Parathyroid adenoma (tissue), 2 donors: Measurements from ENCODE around the gene INO80B.
"Not testable (repeated sequence)": the region's sequence is repeated elsewhere in the genome, so short reads cannot be mapped to it uniquely, and the experiment has no call there.

ENCODE experiments used
- H2AFZ ChIP-seq: fragments of 300-600 bp; sonication (generic); one replicate; pipeline ENCODE4 v1.7.0; 2017; ENCODE audit warnings: antibody characterized with exemption, mild to moderate bottlenecking
- H3K27ac ChIP-seq: fragments of 300-600 bp; sonication (generic); one replicate; pipeline ENCODE4 v1.7.0; 2017
- H3K27me3 ChIP-seq: fragments of 300-600 bp; sonication (generic); one replicate; pipeline ENCODE4 v1.7.0; 2017; ENCODE audit warnings: low read length; ENCODE audit not compliant: control insufficient read depth, insufficient read depth
- H3K36me3 ChIP-seq: fragments of 300-600 bp; sonication (generic); one replicate; pipeline ENCODE4 v1.7.0; 2017; ENCODE audit warnings: low read length; ENCODE audit not compliant: control insufficient read depth, insufficient read depth
- H3K4me1 ChIP-seq: fragments of 300-600 bp; sonication (generic); one replicate; pipeline ENCODE4 v1.7.0; 2017; ENCODE audit warnings: control low read depth
- H3K4me2 ChIP-seq: fragments of 300-600 bp; sonication (generic); one replicate; pipeline ENCODE4 v1.7.0; 2017; ENCODE audit warnings: low read length
- H3K4me3 ChIP-seq: fragments of 300-600 bp; sonication (generic); one replicate; pipeline ENCODE4 v1.7.0; 2017; ENCODE audit warnings: low read depth, low read length
- H3K79me2 ChIP-seq: fragments of 300-600 bp; sonication (generic); one replicate; pipeline ENCODE4 v1.7.0; 2017; ENCODE audit warnings: control low read depth
- H3K9ac ChIP-seq: fragments of 300-600 bp; sonication (generic); one replicate; pipeline ENCODE4 v1.7.0; 2017; ENCODE audit warnings: mild to moderate bottlenecking
- H3K9me3 ChIP-seq: fragments of 300-600 bp; sonication (generic); one replicate; pipeline ENCODE4 v1.7.0; 2017; ENCODE audit warnings: low read length; ENCODE audit not compliant: control insufficient read depth
- CTCF ChIP-seq: fragments of 300-600 bp; sonication (generic); IDR thresholded peaks from one replicate; pipeline ENCODE4 v1.7.0; 2017; ENCODE audit warnings: antibody characterized with exemption, mild to moderate bottlenecking
- donor health status: primary hyperparathyroidism.

Gene INO80B

GRCh38 chr2:74474899-74475298 is 20.0 kb downstream of the INO80B start:
- Histone ChIP-seq H3K4me1 (peaks cover 8% of the 10 kb centered on the region), H3K9me3 (no peaks in the 10 kb centered on the region), H3K27ac (no peak overlapping the region), H3K36me3 (no peaks in the 10 kb centered on the region), H3K9ac (no peak overlapping the region), H2AFZ (no peak overlapping the region), H3K27me3 (no peaks in the 10 kb centered on the region), H3K79me2 (peaks cover 3% of the 10 kb centered on the region), H3K4me2 (no peak overlapping the region), H3K4me3 (no peak overlapping the region)
- TF ChIP-seq CTCF = no peak

GRCh38 chr2:74481431-74481830 is 26.5 kb downstream of the INO80B start:
- H2AFZ ChIP-seq = no peak overlapping the region
- H3K4me1 ChIP-seq = no peaks in the 10 kb centered on the region
- peak overlapping the region; percentile 94 for H3K4me3 ChIP-seq
- H3K4me2 ChIP-seq = peak overlapping the region; percentile 97
- H3K27me3 ChIP-seq = no peaks in the 10 kb centered on the region
- H3K9me3 ChIP-seq = no peaks in the 10 kb centered on the region
- peaks cover 20% of the 10 kb centered on the region for H3K79me2 ChIP-seq
- no peak for TF ChIP-seq CTCF
- H3K9ac ChIP-seq = no peak overlapping the region
- no peaks in the 10 kb centered on the region for H3K36me3 ChIP-seq
- no peak overlapping the region for H3K27ac ChIP-seq

DNA sequence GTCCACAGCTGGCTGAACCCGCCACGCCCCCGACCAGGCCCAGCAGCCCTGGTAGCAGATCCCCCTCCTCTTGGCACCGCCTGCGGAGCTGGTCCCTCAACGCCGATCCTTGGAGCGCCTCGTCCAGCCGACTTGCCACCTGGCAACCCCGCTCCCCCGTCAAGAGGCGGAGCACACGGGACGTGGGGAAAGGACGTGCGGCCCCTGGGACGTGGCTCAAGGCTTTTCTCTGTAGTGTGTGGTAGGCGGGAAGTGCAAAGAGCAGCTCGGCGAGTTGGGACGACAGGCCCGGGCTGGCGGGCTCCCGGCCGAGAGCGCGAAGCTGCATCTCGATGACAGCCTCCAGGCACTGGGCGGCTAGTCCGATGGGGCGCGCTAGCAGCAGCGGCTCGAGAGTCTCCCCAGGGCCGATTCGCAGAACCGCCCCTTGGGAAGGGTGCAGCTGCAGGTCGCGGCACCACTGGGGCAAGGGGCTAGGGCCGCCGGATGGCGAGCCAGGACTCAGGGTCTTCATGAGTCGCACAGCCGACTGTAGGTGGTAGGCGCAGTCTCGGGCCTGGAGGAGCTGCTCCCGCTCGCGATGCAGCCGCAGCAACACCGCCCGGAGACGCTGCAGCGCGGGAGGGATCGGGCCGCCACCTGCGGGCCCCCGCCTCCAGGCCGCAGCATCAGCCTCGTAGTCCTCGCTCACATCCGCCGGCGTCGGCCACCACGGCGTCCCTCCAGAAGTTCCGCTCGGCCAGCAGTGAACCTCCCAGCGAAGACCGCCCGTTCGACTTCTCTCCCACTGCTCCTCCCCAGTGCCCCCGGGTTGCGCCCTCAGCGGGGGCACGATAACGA is 27.3 kb downstream of the INO80B start:
- Histone ChIP-seq H3K27ac (peak overlapping the region; percentile 83), H2AFZ (peak overlapping the region; percentile 79), H3K4me3 (peak overlapping the region; percentile 94), H3K4me1 (no peaks in the 10 kb centered on the region), H3K36me3 (no peaks in the 10 kb centered on the region), H3K4me2 (peak overlapping the region; percentile 97), H3K9ac (peak overlapping the region; percentile 1), H3K79me2 (peaks cover 20% of the 10 kb centered on the region), H3K27me3 (no peaks in the 10 kb centered on the region), H3K9me3 (no peaks in the 10 kb centered on the region)
- no peak for TF ChIP-seq CTCF

DNA sequence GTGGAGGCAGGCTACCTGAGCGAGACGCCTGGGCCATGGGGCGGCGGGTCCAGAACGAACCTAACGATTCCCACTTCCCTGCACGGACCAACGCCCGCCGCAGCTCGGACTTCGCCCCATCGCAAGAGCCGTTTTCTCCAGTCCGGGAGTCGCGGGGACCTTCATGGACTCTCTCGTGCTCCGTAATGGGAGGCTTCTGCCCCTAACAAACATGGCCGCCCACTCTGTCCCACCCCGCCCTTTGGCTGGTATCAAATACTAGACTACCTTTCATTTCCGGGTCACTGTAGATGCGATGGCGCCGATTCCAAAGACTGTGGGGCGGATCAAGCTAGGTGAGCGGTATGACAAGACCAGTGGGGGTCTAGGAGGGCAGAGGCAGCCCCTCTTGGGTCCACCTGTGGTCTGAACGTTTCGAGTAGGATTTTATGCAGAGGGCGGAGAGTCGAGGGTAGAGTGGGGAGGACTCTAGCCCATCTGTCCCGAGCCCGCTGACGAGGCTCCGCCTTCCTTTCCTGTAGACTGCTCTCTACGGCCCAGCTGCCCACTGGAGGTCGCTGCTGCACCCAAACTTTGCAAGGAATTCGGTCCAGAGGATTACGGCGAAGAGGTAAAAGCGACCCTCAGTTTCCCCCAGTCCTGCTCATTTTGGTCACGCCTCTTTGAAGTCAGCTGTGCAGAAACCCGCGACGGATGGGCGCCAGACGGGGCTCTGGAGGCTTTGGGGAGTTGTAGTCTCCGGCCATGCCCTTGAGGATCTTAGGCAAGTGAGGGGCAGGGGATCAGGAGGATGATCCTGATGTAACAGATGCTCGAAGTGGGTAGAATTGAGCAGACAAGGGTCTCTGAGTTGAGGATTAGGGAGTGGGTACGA is 28.2 kb downstream of the INO80B start, which contains the start of the genes CCDC142 and TTC31:
CCDC142 (minus strand) TSS at position 198 of the 874 bp plus-strand sequence; CDS start at position 37, 161 bp downstream.
TTC31 (plus strand) TSS at position 281 of the 874 bp plus-strand sequence; CDS start at position 296, 15 bp downstream.
- Histone ChIP-seq H3K27me3 (no peaks in the 10 kb centered on the region), H3K36me3 (no peaks in the 10 kb centered on the region), H3K9me3 (no peaks in the 10 kb centered on the region), H3K4me2 (peak within 1 kb of the TSS; percentile 97), H3K4me3 (peak within 1 kb of the TSS; percentile 94), H3K4me1 (no peaks in the 10 kb centered on the region), H3K79me2 (peaks cover 20% of the 10 kb centered on the region), H3K27ac (peak within 1 kb of the TSS; percentile 83), H2AFZ (peak within 1 kb of the TSS; percentile 79), H3K9ac (peak within 1 kb of the TSS; percentile 1)
- TF ChIP-seq CTCF = peak; percentile 93

- H3K36me3 ChIP-seq, H3K27ac ChIP-seq, H3K4me1 ChIP-seq, H3K9ac ChIP-seq, H3K27me3 ChIP-seq, H3K9me3 ChIP-seq: not testable (repeated sequence)
- Histone ChIP-seq H3K4me2 (peak overlapping the region; percentile 97), H3K79me2 (peaks cover 20% of the 10 kb centered on the region), H2AFZ (peak overlapping the region; percentile 79), H3K4me3 (peak overlapping the region; percentile 94)
These were observed 28.8 kb downstream of the INO80B start for GRCh38 chr2:74483675-74484164.
